ENCODE results near the gene ANGEL1. TPM values are rescaled to one million over a fixed set of nuclear protein-coding genes. Genes with fewer than 3 reads are reported as not detected.

ANGEL1 gene
- total RNA-seq, 4 donors from 2014 or later, result 21.6 to 27.7 (median 26.1) TPM

GRCh38 chr14:76770521-76771436 is 41.9 kb downstream of the ANGEL1 start:
- no peaks in the 10 kb centered on the region for H3K9me3 ChIP-seq

DNA sequence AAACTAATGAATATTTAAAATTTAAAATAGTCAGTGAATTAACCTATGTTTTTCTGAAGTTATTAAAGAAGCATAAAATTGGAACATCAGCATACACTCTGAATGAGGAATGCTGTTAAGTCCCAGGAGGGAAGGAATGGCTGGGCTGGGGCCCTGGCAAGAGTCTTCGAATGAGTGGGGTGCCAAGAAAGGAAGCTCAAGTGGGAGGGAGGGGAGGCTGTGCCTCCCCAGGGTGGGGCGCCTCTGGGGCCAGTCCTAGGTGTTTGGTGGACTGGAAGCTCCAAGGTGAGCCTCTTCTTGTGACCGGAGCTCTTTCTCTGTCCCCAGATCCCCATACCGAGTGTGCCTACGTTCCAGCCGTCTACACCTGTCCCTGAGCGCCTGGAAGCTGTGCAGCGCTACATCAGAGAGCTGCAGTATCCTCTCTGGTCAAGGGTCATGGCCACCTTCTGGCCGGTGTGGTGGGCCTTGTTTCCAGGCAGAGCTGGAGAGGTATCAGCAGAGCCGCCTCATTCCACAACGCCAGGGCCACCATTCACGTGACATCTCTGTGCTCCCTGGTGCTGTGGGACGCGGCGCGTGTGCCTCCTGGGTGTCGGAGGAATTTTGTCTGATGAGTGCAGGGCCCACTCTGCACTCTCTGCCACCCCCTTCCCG is 42.9 kb downstream of the ANGEL1 start:
- TF ChIP-seq EP300 (IDR thresholded peaks at IDR 0.05), result no peak
- TF ChIP-seq CTCF (IDR thresholded peaks at IDR 0.05), result no peak
- TF ChIP-seq POLR2A (IDR thresholded peaks at IDR 0.05), result no peak
- Histone ChIP-seq H3K4me3 (no peak overlapping the region), H3K4me1 (peaks cover 0 to 66% (median 33%) of the 10 kb centered on the region in 4 donors), H3K36me3 (peaks cover 0 to 6% (median 0%) of the 10 kb centered on the region in 3 donors), H3K27ac (no peak overlapping the region), H3K27me3 (no peaks in the 10 kb centered on the region), H3K9me3 (no peaks in the 10 kb centered on the region)
- DNase-seq (ENCODE audit: low spot score in 2 of 2), result peak in 1 of 2 donors; percentile 2
- WGBS, 2 donors, result 89 to 90% methylated on average over 15 to 18 of the region's 18 CpGs

More at GRCh38 chr14:76770521-76771436, 41.9 kb downstream of the ANGEL1 start:
- WGBS, 2 donors, result 84 to 88% methylated on average over 10 of the region's 10 CpGs
- H3K4me3 ChIP-seq, result no peak overlapping the region
- peaks cover 0 to 9% (median 0%) of the 10 kb centered on the region in 3 donors for H3K36me3 ChIP-seq
- H3K4me1 ChIP-seq, result peaks cover 0 to 58% (median 32%) of the 10 kb centered on the region in 4 donors
- no peaks in the 10 kb centered on the region for H3K27me3 ChIP-seq
- TF ChIP-seq CTCF (IDR thresholded peaks at IDR 0.05) (no peak), POLR2A (IDR thresholded peaks at IDR 0.05) (no peak), EP300 (IDR thresholded peaks at IDR 0.05) (no peak)
- DNase-seq (ENCODE audit: low spot score in 2 of 2), result peak in 1 of 2 donors; percentile 2
- peak overlapping the region in 2 of 4 donors; percentile 85 to 89 for H3K27ac ChIP-seq

GRCh38 chr14:76768671-76769500 is 43.8 kb downstream of the ANGEL1 start:
- TF ChIP-seq CTCF (IDR thresholded peaks at IDR 0.05), result no peak
- TF ChIP-seq EP300 (IDR thresholded peaks at IDR 0.05), result no peak
- TF ChIP-seq POLR2A (IDR thresholded peaks at IDR 0.05), result no peak
- Histone ChIP-seq H3K27me3 (no peaks in the 10 kb centered on the region), H3K9me3 (no peaks in the 10 kb centered on the region), H3K27ac (peak overlapping the region in 3 of 4 donors; percentile 52 to 73 (median 68)), H3K4me1 (peaks cover 0 to 65% (median 34%) of the 10 kb centered on the region in 4 donors), H3K4me3 (no peak overlapping the region), H3K36me3 (peaks cover 0 to 6% (median 0%) of the 10 kb centered on the region in 3 donors)
- 40 to 50% methylated on average over 11 of the region's 11 CpGs for WGBS, 2 donors
- DNase-seq (ENCODE audit: low spot score in 2 of 2), result peak in 1 of 2 donors; percentile 2

GRCh38 chr14:76767681-76768656 is 44.7 kb downstream of the ANGEL1 start:
- Histone ChIP-seq H3K4me3 (no peak overlapping the region), H3K4me1 (peaks cover 0 to 65% (median 31%) of the 10 kb centered on the region in 4 donors), H3K36me3 (peaks cover 0 to 6% (median 0%) of the 10 kb centered on the region in 3 donors), H3K27me3 (no peaks in the 10 kb centered on the region), H3K27ac (peak overlapping the region in 3 of 4 donors; percentile 52 to 73 (median 68)), H3K9me3 (no peaks in the 10 kb centered on the region)
- TF ChIP-seq CTCF (IDR thresholded peaks at IDR 0.05) (no peak), EP300 (IDR thresholded peaks at IDR 0.05) (peak in 1 of 2 donors; percentile 7), POLR2A (IDR thresholded peaks at IDR 0.05) (no peak)
- peak in 1 of 2 donors; percentile 15 for DNase-seq (ENCODE audit: low spot score in 2 of 2)
- WGBS, 2 donors, result 30 to 36% methylated on average over 15 of the region's 15 CpGs

Measured in tibial nerve (tissue), 4 donors.